Measurements from ENCODE around the gene SLC27A4.

The SLC27A4 gene

DNA sequence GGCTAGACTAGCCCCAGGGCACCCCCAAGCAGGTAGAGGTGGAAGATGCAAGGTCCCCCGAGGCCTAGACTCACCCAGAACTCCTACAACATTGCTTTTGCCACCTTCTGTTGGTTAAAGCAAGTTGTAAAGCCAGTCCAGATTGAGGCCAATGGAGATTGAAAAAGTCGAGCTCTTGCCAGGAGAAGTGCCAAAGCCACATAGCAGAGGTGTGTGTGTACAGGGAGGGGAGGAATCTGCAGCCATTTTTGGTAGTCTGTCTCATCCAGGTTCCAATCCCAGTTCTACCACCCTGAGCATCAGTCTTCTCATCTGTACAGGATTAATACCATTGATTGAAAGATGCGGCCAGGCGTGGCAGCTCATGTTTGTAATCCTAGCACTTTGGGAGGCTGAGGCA lies 18.5 kb downstream of the SLC27A4 start:
- no peak for TF ChIP-seq CTCF (conservative IDR thresholded peaks at IDR 0.05)
- H3K27ac ChIP-seq: no peak overlapping the region

DNA sequence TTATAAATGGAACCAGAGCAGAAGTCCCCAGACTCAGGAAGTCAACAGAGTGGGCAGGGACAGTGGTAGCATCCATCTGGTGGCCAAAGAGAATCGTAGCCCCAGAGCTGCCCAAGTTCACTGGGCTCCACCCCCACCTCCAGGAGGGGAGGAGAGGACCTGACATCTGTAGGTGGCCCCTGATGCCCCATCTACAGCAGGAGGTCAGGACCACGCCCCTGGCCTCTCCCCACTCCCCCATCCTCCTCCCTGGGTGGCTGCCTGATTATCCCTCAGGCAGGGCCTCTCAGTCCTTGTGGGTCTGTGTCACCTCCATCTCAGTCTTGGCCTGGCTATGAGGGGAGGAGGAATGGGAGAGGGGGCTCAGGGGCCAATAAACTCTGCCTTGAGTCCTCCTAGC lies 20.5 kb downstream of the SLC27A4 start:
- TF ChIP-seq CTCF (conservative IDR thresholded peaks at IDR 0.05): no peak
- H3K27ac ChIP-seq: peak overlapping the region; percentile 87

GRCh38 chr9:128361296-128361985 lies 21.1 kb downstream of the SLC27A4 start:
- peak overlapping the region; percentile 87 for H3K27ac ChIP-seq
- no peak for TF ChIP-seq CTCF (conservative IDR thresholded peaks at IDR 0.05)

DNA sequence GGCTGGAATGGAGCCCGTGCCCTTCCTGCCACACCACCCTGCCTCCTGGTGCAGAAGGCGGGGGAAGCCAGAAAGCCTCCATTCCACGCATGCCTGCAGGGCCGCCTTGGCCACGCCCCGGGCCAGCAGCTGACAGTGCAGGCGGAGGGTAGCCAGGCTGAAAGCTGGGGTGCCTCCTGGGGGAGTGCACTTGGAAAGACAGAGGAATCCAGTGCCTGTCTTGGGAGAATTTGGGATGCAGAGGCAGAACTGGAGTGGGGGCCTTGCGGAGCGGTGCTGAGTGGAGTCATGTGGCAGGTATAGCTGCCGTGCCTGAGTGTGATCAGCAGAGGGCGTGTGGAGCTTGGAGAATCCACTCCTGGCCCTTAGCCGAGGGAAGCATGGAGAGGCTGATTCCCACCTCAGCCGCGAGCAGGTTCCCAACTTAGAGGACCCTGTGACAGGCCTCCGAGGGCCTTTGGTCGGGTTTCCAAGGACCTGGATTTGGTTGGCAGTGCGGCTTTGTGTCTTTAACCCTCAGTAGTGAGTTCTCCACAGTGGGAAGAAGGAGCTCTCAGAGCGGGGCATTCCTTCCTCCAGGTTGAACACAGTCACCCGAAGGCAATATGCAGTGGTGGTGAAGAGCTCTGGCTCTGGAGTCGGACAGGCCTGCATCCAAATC lies 21.8 kb downstream of the SLC27A4 start:
- H3K27ac ChIP-seq: peak overlapping the region; percentile 87
- peak; percentile 94 for TF ChIP-seq CTCF (conservative IDR thresholded peaks at IDR 0.05)

DNA sequence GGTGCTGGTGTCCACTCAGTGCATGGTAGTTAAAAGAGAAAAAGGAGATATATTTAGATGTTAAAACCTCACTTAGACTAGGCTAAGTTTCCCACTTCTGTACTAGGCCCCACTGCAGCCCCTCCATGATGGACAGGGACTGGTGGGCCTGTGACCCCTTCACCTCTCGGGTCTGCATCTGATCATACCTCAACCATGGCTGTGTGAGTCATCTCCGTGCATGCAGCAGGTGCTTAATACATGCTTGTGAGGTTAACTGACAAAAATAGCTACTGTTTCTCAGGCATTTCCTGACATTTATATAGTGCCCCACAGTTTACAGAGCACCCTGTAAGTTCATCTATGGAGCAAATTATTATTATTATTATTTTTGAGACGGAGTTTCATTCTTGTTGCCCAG lies 22.4 kb downstream of the SLC27A4 start:
- no peak for TF ChIP-seq CTCF (conservative IDR thresholded peaks at IDR 0.05)
- peak overlapping the region; percentile 87 for H3K27ac ChIP-seq

- no peak for TF ChIP-seq CTCF (conservative IDR thresholded peaks at IDR 0.05)
- no peak overlapping the region for H3K27ac ChIP-seq
These were observed 25.2 kb downstream of the SLC27A4 start for GRCh38 chr9:128365525-128365924.

- TF ChIP-seq CTCF (conservative IDR thresholded peaks at IDR 0.05): no peak
- H3K27ac ChIP-seq: no peak overlapping the region
These were observed 28.8 kb downstream of the SLC27A4 start for GRCh38 chr9:128369024-128369706.
